Measurements from ENCODE around the gene MUC5AC. TPM values are rescaled to one million over a fixed set of nuclear protein-coding genes. Genes with fewer than 3 reads are reported as not detected.

The MUC5AC gene
- total and polyA plus RNA-seq, 7 experiments from 2014 or later, result not detected

- Mint-ChIP-seq H3K9me3 (no peaks in the 10 kb centered on the region), H3K27me3 (no peaks in the 10 kb centered on the region), H3K4me1 (no peaks in the 10 kb centered on the region), H3K4me3 (no peak overlapping the region), H3K27ac (no peak overlapping the region), H3K36me3 (no peaks in the 10 kb centered on the region)
- no peaks in the 10 kb centered on the region for H3K27me3 ChIP-seq (ENCODE audit: control insufficient read depth in 2 of 2, insufficient read depth in 2 of 2, low read length in 2 of 2)
- no peak overlapping the region for H3K27ac ChIP-seq (ENCODE audit: low read depth, low read length)
- POLR2A ChIA-PET, result no interaction called here
- H3K36me3 ChIP-seq (ENCODE audit: control insufficient read depth in 2 of 3, insufficient read depth in 3 of 3, low read length in 3 of 3), result no peaks in the 10 kb centered on the region
- CTCF ChIA-PET, result no interaction called here
- ATAC-seq (no peak), DNase-seq (no peak)
- no peaks in the 10 kb centered on the region for H3K9me3 ChIP-seq (ENCODE audit: control insufficient read depth in 2 of 3, low read length in 3 of 3)
- intact Hi-C loops (cut with micrococcal nuclease), result no loop called here
- H3K4me3 ChIP-seq (ENCODE audit: low read length), result no peak overlapping the region
- H3K4me1 ChIP-seq (ENCODE audit: control insufficient read depth in 2 of 2, insufficient read depth in 2 of 2, low read length in 2 of 2), result no peaks in the 10 kb centered on the region
Observed at GRCh38 chr11:1234054-1234720, 76.4 kb downstream of the MUC5AC start.

GRCh38 chr11:1234771-1235305, 77.1 kb downstream of the MUC5AC start:
- ChIA-PET POLR2A (no interaction called here), CTCF (no interaction called here)
- Histone ChIP-seq H3K27ac (ENCODE audit: low read depth, low read length) (no peak overlapping the region), H3K4me3 (ENCODE audit: low read length) (no peak overlapping the region), H3K4me1 (ENCODE audit: control insufficient read depth in 2 of 2, insufficient read depth in 2 of 2, low read length in 2 of 2) (no peaks in the 10 kb centered on the region), H3K9me3 (ENCODE audit: control insufficient read depth in 2 of 3, low read length in 3 of 3) (no peaks in the 10 kb centered on the region), H3K27me3 (ENCODE audit: control insufficient read depth in 2 of 2, insufficient read depth in 2 of 2, low read length in 2 of 2) (no peaks in the 10 kb centered on the region), H3K36me3 (ENCODE audit: control insufficient read depth in 2 of 3, insufficient read depth in 3 of 3, low read length in 3 of 3) (no peaks in the 10 kb centered on the region)
- Mint-ChIP-seq H3K9me3 (no peaks in the 10 kb centered on the region), H3K27me3 (no peaks in the 10 kb centered on the region), H3K4me3 (no peak overlapping the region), H3K4me1 (no peaks in the 10 kb centered on the region), H3K27ac (no peak overlapping the region), H3K36me3 (no peaks in the 10 kb centered on the region)
- no peak for DNase-seq
- no peak for ATAC-seq
- intact Hi-C loops (cut with micrococcal nuclease), result no loop called here

GRCh38 chr11:1235306-1235900, 77.7 kb downstream of the MUC5AC start:
- intact Hi-C loops (cut with micrococcal nuclease), result no loop called here
- Mint-ChIP-seq H3K4me3 (no peak overlapping the region), H3K9me3 (no peaks in the 10 kb centered on the region), H3K4me1 (no peaks in the 10 kb centered on the region), H3K27ac (no peak overlapping the region), H3K27me3 (no peaks in the 10 kb centered on the region), H3K36me3 (no peaks in the 10 kb centered on the region)
- no peak for DNase-seq
- ChIA-PET POLR2A (no interaction called here), CTCF (no interaction called here)
- no peak overlapping the region for H3K27ac ChIP-seq (ENCODE audit: low read depth, low read length)
- H3K9me3 ChIP-seq (ENCODE audit: control insufficient read depth in 2 of 3, low read length in 3 of 3), result no peaks in the 10 kb centered on the region
- no peaks in the 10 kb centered on the region for H3K27me3 ChIP-seq (ENCODE audit: control insufficient read depth in 2 of 2, insufficient read depth in 2 of 2, low read length in 2 of 2)
- H3K36me3 ChIP-seq (ENCODE audit: control insufficient read depth in 2 of 3, insufficient read depth in 3 of 3, low read length in 3 of 3), result no peaks in the 10 kb centered on the region
- H3K4me3 ChIP-seq (ENCODE audit: low read length), result no peak overlapping the region
- no peaks in the 10 kb centered on the region for H3K4me1 ChIP-seq (ENCODE audit: control insufficient read depth in 2 of 2, insufficient read depth in 2 of 2, low read length in 2 of 2)
- ATAC-seq, result no peak

GRCh38 chr11:1235901-1236315, 78.2 kb downstream of the MUC5AC start:
- CTCF ChIA-PET, result no interaction called here

GRCh38 chr11:1236316-1237127, 78.8 kb downstream of the MUC5AC start:
- Mint-ChIP-seq H3K36me3 (no peaks in the 10 kb centered on the region), H3K9me3 (no peaks in the 10 kb centered on the region), H3K27ac (no peak overlapping the region), H3K4me3 (no peak overlapping the region), H3K4me1 (no peaks in the 10 kb centered on the region), H3K27me3 (no peaks in the 10 kb centered on the region)
- Histone ChIP-seq H3K36me3 (ENCODE audit: control insufficient read depth in 2 of 3, insufficient read depth in 3 of 3, low read length in 3 of 3) (no peaks in the 10 kb centered on the region), H3K27ac (ENCODE audit: low read depth, low read length) (no peak overlapping the region), H3K4me1 (ENCODE audit: control insufficient read depth in 2 of 2, insufficient read depth in 2 of 2, low read length in 2 of 2) (no peaks in the 10 kb centered on the region), H3K4me3 (ENCODE audit: low read length) (no peak overlapping the region), H3K9me3 (ENCODE audit: control insufficient read depth in 2 of 3, low read length in 3 of 3) (no peaks in the 10 kb centered on the region), H3K27me3 (ENCODE audit: control insufficient read depth in 2 of 2, insufficient read depth in 2 of 2, low read length in 2 of 2) (no peaks in the 10 kb centered on the region)
- ATAC-seq (no peak), DNase-seq (no peak)
- ChIA-PET POLR2A (no interaction called here), CTCF (no interaction called here)
- intact Hi-C loops (cut with micrococcal nuclease), result no loop called here

More at GRCh38 chr11:1235901-1236315, 78.2 kb downstream of the MUC5AC start:
- no peaks in the 10 kb centered on the region for H3K36me3 Mint-ChIP-seq
- no peaks in the 10 kb centered on the region for H3K4me1 ChIP-seq (ENCODE audit: control insufficient read depth in 2 of 2, insufficient read depth in 2 of 2, low read length in 2 of 2)
- no peak for ATAC-seq
- no peaks in the 10 kb centered on the region for H3K9me3 Mint-ChIP-seq
- no peaks in the 10 kb centered on the region for H3K4me1 Mint-ChIP-seq
- H3K4me3 ChIP-seq (ENCODE audit: low read length), result no peak overlapping the region
- H3K27ac ChIP-seq (ENCODE audit: low read depth, low read length), result no peak overlapping the region
- no peak overlapping the region for H3K4me3 Mint-ChIP-seq
- no peak overlapping the region for H3K27ac Mint-ChIP-seq
- H3K27me3 ChIP-seq (ENCODE audit: control insufficient read depth in 2 of 2, insufficient read depth in 2 of 2, low read length in 2 of 2), result no peaks in the 10 kb centered on the region
- DNase-seq, result no peak
- no peaks in the 10 kb centered on the region for H3K36me3 ChIP-seq (ENCODE audit: control insufficient read depth in 2 of 3, insufficient read depth in 3 of 3, low read length in 3 of 3)
- no peaks in the 10 kb centered on the region for H3K27me3 Mint-ChIP-seq
- POLR2A ChIA-PET, result no interaction called here
- intact Hi-C loops (cut with micrococcal nuclease), result no loop called here
- no peaks in the 10 kb centered on the region for H3K9me3 ChIP-seq (ENCODE audit: control insufficient read depth in 2 of 3, low read length in 3 of 3)

- Histone ChIP-seq H3K27ac (ENCODE audit: low read depth, low read length) (no peak overlapping the region), H3K4me1 (ENCODE audit: control insufficient read depth in 2 of 2, insufficient read depth in 2 of 2, low read length in 2 of 2) (no peaks in the 10 kb centered on the region), H3K36me3 (ENCODE audit: control insufficient read depth in 2 of 3, insufficient read depth in 3 of 3, low read length in 3 of 3) (no peaks in the 10 kb centered on the region), H3K9me3 (ENCODE audit: control insufficient read depth in 2 of 3, low read length in 3 of 3) (no peaks in the 10 kb centered on the region), H3K4me3 (ENCODE audit: low read length) (no peak overlapping the region), H3K27me3 (ENCODE audit: control insufficient read depth in 2 of 2, insufficient read depth in 2 of 2, low read length in 2 of 2) (no peaks in the 10 kb centered on the region)
- intact Hi-C loops (cut with micrococcal nuclease), result no loop called here
- Mint-ChIP-seq H3K36me3 (no peaks in the 10 kb centered on the region), H3K4me1 (no peaks in the 10 kb centered on the region), H3K27me3 (no peaks in the 10 kb centered on the region), H3K27ac (no peak overlapping the region), H3K9me3 (no peaks in the 10 kb centered on the region), H3K4me3 (no peak overlapping the region)
- ChIA-PET CTCF (no interaction called here), POLR2A (no interaction called here)
- ATAC-seq (no peak), DNase-seq (no peak)
Observed at GRCh38 chr11:1237128-1237580, 79.4 kb downstream of the MUC5AC start.

All from naive thymus-derived CD4-positive, alpha-beta T cell (primary cell).